Activated T-cell treated with anti-CD3 and anti-CD28 coated beads, Interleukin-2, amount 50 U/mL, for 72 hours (primary cell): ENCODE results near the gene WDR82. TPM values are rescaled to one million over a fixed set of nuclear protein-coding genes. Genes with fewer than 3 reads are reported as not detected.
A peak's percentile ranks its signal among the peaks of the same experiment; 100 is the strongest.
"Not testable (repeated sequence)": the region's sequence is repeated elsewhere in the genome, so short reads cannot be mapped to it uniquely, and the experiment has no call there.

Experiments
- ATAC-seq, 2 donors: fragments of 150-1000 bp; cut with Tn5 transposase; replicated peaks in 1 of 2; 2 replicates each; pipeline ENCODE4 v1.10.0; 2021; ENCODE audit warnings: moderate library complexity in 2 of 2, mild to moderate bottlenecking in 1 of 2
- DNase-seq, 2 donors: peaks; one replicate each; pipeline ENCODE4 v3.0.0; 2021 to 2022; ENCODE audit warnings: mixed read lengths in 1 of 2
- H3K27ac Mint-ChIP-seq: one replicate; pipeline ENCODE4 v1.8.0; 2022; ENCODE audit warnings: mild to moderate bottlenecking, moderate library complexity, mixed read lengths
- H3K27me3 Mint-ChIP-seq: one replicate; pipeline ENCODE4 v1.8.0; 2022; ENCODE audit warnings: low read depth, mixed read lengths
- H3K36me3 Mint-ChIP-seq, 2 donors: one replicate each; pipeline ENCODE4 v1.8.0; 2022; ENCODE audit warnings: mixed read lengths in 2 of 2, mild to moderate bottlenecking in 1 of 2; ENCODE audit not compliant: insufficient read depth in 2 of 2
- H3K4me1 Mint-ChIP-seq: one replicate; pipeline ENCODE4 v1.8.0; 2022; ENCODE audit warnings: low read depth, mixed read lengths
- H3K4me3 Mint-ChIP-seq, 2 donors: one replicate each; pipeline ENCODE4 v1.8.0; 2022; ENCODE audit warnings: mild to moderate bottlenecking in 2 of 2, mixed read lengths in 2 of 2, moderate library complexity in 2 of 2
- H3K9me3 Mint-ChIP-seq, 2 donors: one replicate each; pipeline ENCODE4 v1.8.0; 2022; ENCODE audit warnings: mixed read lengths in 2 of 2
- total RNA-seq, 2 donors: library from RNA; stranded (reverse); gene quantifications; one replicate each; pipeline ENCODE4 v1.2.3, GENCODE V29; 2022

Gene WDR82
- total RNA-seq, 2 donors from 2014 or later = 113 to 120 TPM

DNA sequence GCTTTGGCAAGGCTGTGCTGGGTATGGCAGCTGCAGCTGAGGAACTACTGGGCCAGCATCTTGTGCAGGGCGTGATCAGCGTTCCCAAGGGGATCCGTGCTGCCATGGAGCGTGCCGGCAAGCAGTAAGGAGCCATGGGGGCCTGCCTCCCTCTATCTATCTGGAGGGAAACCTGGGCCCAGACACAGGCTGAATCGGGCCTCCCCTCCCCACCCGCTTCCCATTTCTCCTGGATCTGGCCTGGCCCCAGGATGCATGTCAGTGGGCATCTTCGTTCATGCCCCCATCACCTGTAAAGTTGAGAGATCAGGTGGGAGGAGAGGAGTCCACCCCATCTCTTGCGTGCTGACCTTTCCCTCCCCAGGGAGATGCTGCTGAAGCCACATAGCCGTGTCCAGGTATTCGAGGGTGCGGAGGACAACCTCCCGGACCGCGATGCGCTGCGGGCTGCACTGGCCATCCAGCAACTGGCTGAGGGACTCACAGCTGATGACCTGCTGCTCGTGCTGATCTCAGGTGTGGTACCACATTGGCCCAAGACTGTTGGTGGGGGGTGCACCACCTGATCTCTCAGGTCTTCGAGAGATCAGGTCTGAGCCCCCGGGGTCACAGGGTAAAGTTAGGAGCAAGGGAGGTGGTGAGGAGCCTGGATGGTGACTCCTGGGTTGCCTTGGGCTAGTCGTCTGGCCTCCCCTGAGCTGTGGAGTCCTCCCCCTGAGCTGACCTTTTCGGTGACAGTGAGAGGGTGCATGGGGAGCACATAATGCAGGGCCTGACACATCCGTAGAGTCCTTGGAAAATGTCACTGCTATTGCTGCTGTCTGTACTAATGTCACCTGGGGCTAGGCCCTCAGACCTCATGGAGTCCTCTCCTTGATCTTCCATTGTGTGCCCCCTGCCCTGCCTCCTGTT is 12.4 kb upstream of the WDR82 start:
- peaks cover 31% of the 10 kb centered on the region for H3K4me1 Mint-ChIP-seq
- H3K4me3 Mint-ChIP-seq = no peak overlapping the region
- H3K36me3 Mint-ChIP-seq = peaks cover 4 to 6% of the 10 kb centered on the region in 2 donors
- H3K27me3 Mint-ChIP-seq = no peaks in the 10 kb centered on the region
- DNase-seq = no peak
- H3K27ac Mint-ChIP-seq = no peak overlapping the region
- no peak for ATAC-seq
- no peaks in the 10 kb centered on the region for H3K9me3 Mint-ChIP-seq

DNA sequence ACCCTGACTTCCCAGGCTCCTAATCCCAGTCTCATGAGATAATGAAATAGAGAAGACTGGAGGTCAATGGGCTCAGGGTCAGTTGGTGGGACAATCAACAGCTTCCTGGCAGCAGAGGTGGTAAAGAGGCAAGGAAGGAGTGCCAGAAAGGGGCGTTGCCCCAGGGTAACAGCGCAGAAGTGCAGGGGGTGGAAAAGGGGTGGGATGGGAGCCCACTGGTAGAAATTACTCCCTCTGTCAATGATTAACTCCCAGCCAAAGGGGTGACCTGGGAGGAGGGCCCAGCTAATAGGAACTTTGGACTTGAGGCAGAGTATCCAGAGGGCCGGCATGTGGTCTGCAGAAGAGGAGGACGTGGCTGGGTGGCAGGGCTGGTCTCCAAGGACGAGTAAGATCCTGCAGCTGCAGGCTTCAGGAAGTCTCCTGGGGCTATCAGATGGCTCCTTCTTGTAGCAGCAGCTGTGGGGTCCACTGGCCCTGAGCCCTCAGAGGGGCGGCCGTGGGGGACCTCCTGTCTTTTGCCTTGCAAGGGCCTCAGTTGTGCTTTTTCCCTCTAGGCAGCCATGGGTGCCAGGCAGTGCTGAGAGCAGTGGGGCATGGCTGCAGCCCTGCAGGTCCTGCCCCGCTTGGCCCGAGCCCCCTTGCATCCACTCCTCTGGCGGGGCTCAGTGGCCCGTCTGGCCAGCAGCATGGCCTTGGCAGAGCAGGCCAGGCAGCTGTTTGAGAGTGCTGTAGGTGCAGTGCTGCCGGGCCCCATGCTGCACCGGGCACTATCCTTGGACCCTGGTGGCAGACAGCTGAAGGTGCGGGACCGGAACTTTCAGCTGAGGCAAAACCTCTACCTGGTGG is 11.5 kb upstream of the WDR82 start:
- DNase-seq = no peak
- Mint-ChIP-seq H3K27ac (no peak overlapping the region), H3K27me3 (no peaks in the 10 kb centered on the region), H3K36me3 (peaks cover 4 to 6% of the 10 kb centered on the region in 2 donors), H3K4me3 (no peak overlapping the region), H3K9me3 (no peaks in the 10 kb centered on the region), H3K4me1 (peaks cover 33% of the 10 kb centered on the region)
- ATAC-seq = no peak

DNA sequence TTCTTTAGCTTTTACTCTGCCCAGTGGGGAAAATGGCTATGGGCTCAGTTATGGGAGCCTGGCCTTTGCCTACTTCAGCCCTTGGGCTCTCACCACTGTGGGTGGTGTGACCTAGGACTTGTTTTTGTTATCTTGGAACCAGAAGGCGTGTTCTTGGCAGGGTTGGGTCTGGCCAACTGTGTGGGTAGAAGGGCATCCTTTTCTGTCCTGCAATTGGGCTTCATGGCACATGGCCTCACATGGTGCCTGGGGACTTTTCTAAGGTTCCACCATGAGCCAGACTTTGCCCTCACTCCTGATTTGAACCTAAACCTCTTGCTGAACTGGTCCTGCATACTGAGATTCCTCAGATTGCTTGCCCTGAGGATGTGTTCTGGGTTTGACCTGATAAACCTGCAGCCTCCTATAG is 10.9 kb upstream of the WDR82 start:
- Mint-ChIP-seq H3K9me3 (no peaks in the 10 kb centered on the region), H3K36me3 (peaks cover 4 to 6% of the 10 kb centered on the region in 2 donors), H3K27me3 (no peaks in the 10 kb centered on the region), H3K27ac (no peak overlapping the region), H3K4me1 (peaks cover 33% of the 10 kb centered on the region), H3K4me3 (peak overlapping the region in 1 of 2 donors; percentile 92)
- DNase-seq = no peak
- no peak for ATAC-seq

DNA sequence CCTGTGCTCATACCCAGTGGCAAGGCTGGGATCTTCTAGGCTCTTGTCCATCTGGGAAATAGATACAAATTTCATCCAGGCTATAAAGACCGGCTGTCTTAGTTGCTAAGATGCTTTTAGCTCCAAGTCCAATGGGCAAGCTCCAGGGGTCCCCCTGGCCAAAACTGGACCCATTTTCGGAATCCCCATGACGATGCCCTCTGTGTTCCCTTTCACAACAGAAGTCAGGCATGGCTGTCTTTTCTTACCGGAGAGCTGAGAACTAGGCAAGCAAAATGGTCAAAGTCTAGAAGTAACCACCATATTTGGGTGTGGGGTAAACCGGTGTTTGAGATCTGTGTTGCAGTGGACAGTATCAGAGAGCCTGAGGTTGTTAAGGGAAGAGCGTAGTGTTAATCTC is 10.2 kb upstream of the WDR82 start:
- peaks cover 33% of the 10 kb centered on the region for H3K4me1 Mint-ChIP-seq
- H3K4me3 Mint-ChIP-seq = peak overlapping the region; percentile 92 to 94
- ATAC-seq (no peak), DNase-seq (no peak)
- H3K27ac Mint-ChIP-seq = peak overlapping the region; percentile 100
- H3K27me3 Mint-ChIP-seq = no peaks in the 10 kb centered on the region
- H3K36me3 Mint-ChIP-seq = peaks cover 4 to 6% of the 10 kb centered on the region in 2 donors
- H3K9me3 Mint-ChIP-seq = no peaks in the 10 kb centered on the region

DNA sequence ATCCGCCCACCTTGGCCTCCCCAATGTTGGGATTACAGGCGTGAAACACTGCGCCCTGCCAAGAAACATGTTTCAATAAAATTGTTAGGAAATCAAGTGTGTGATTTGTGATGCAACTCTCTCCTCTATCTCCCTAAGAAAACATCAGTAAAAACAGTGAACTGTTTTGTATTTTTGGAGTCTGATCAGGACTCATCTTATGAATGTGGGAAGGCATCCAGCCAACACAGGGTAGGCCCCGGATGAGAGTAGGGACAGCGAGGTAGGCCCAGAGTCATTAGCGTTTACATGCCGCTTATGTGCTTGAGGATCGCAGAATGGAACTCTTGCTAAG is 8.3 kb upstream of the WDR82 start:
- no peaks in the 10 kb centered on the region for H3K9me3 Mint-ChIP-seq
- no peak for DNase-seq
- H3K27ac Mint-ChIP-seq = peak overlapping the region; percentile 100
- no peak for ATAC-seq
- peak overlapping the region; percentile 92 to 94 for H3K4me3 Mint-ChIP-seq
- H3K27me3 Mint-ChIP-seq = no peaks in the 10 kb centered on the region
- peaks cover 6 to 7% of the 10 kb centered on the region in 2 donors for H3K36me3 Mint-ChIP-seq
- H3K4me1 Mint-ChIP-seq = peaks cover 52% of the 10 kb centered on the region

DNA sequence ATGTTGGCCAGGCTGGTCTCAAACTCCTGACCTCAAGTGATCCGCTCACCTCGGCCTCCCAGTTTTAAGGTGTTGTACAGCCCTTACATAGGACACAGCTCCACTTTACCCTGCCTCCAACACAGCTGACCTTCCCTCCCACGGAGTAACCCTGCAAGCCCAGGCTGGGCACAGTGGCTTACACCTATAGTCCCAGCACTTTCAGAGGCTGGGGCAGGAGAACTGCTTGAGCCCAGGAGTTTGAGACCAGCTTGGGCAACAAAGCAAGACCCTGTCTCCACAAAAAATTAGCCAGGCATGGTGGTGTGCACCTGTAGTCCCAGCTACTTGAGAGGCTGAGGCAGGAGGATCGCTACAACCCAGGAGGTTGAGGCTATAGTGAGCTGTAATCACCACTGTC is 5.6 kb upstream of the WDR82 start:
- not testable (repeated sequence) for ATAC-seq, H3K9me3 Mint-ChIP-seq, H3K27me3 Mint-ChIP-seq, H3K36me3 Mint-ChIP-seq, DNase-seq, H3K4me3 Mint-ChIP-seq
- Mint-ChIP-seq H3K4me1 (peaks cover 67% of the 10 kb centered on the region), H3K27ac (peak overlapping the region; percentile 89)

DNA sequence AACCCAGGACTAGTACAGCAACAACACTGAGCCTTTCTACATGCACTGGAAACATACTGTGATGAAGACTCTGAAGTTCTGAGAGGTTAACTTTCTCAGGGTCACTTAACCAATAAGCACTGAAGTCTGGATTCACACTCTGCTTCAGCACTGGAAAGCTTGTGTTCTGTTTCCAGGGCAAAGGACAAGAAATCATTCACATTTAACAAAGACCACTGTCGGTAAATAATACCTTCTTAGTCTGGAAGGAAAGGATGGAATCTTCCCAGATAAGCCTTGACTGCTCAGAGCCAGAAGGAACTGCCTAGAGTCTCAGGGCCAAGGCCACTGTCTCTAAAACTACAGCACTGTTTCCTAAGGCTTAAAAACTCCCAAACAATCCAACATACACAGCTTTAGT is 4.9 kb upstream of the WDR82 start:
- no peaks in the 10 kb centered on the region for H3K9me3 Mint-ChIP-seq
- ATAC-seq = no peak
- DNase-seq = no peak
- peak overlapping the region in 1 of 2 donors; percentile 52 for H3K4me3 Mint-ChIP-seq
- H3K27me3 Mint-ChIP-seq = no peaks in the 10 kb centered on the region
- peaks cover 6 to 7% of the 10 kb centered on the region in 2 donors for H3K36me3 Mint-ChIP-seq
- peak overlapping the region; percentile 81 for H3K27ac Mint-ChIP-seq
- H3K4me1 Mint-ChIP-seq = peaks cover 65% of the 10 kb centered on the region

DNA sequence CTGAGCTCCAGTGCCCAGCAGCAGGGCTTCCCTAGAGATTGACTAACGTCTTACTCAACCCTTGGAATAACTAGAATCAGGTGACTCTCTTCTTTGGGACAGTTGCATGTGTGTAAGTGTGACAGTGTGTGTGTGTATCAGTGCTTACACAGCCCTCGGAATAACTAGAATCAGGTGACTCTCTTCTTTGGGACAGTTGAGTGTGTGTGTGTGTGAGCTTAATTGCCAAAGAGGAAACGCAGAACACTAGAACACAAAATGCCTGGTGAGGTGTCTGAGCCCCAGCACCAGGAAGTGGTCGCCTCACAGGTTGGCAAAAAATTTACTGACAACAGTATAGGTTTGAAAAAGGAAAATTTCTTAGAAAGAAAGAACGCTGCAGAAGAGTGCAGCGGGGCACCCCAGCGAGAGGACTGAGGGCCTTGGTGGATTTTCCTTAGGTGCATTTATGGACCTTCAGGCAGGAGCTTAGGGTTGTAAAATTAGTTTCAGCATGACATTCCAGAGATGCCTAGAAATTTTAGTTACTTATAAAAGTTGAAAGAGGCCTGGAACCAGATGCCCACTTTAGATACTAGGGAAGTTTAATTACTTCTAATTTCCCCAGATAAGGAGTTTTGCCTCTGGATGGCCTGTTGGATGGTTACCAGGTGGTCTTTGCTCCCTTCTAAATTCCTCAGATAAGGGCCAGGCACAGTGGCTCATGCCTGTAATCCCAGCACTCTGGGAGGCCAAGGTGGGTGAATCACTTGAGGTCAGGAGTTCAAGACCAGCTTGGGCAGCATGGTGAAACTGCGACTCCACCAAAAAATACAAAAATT is 3.7 kb upstream of the WDR82 start:
- peak overlapping the region; percentile 54 to 70 for H3K4me3 Mint-ChIP-seq
- peaks cover 65% of the 10 kb centered on the region for H3K4me1 Mint-ChIP-seq
- peak overlapping the region; percentile 81 for H3K27ac Mint-ChIP-seq
- no peaks in the 10 kb centered on the region for H3K9me3 Mint-ChIP-seq
- no peaks in the 10 kb centered on the region for H3K27me3 Mint-ChIP-seq
- DNase-seq (peak; percentile 37 to 41), ATAC-seq (no peak)
- H3K36me3 Mint-ChIP-seq = peaks cover 9 to 13% of the 10 kb centered on the region in 2 donors

DNA sequence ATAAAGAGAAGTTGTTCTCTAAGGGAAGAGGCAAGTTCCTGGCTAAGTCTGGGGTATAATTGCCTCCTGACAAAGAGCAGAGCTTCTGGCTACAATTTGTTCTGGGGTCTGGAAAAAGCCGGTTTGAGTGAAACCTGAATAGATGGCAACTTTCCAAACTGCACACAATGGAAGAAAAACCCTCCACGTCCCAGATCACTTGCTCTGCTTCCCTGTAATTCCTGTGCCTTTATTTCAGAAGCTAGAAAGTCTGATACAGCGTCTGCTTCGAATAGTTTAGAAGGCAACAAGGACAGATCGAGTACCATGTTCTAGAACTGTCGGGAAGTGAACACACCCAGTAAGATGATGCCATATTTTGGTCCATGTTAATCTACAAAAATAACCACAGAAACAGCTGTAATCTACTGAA is 1.6 kb upstream of the WDR82 start:
- Mint-ChIP-seq H3K4me1 (peaks cover 65% of the 10 kb centered on the region), H3K4me3 (peak overlapping the region; percentile 84 to 94), H3K36me3 (peaks cover 14 to 28% of the 10 kb centered on the region in 2 donors), H3K27me3 (no peaks in the 10 kb centered on the region), H3K27ac (peak overlapping the region; percentile 97), H3K9me3 (no peaks in the 10 kb centered on the region)
- ATAC-seq = no peak
- DNase-seq = no peak

DNA sequence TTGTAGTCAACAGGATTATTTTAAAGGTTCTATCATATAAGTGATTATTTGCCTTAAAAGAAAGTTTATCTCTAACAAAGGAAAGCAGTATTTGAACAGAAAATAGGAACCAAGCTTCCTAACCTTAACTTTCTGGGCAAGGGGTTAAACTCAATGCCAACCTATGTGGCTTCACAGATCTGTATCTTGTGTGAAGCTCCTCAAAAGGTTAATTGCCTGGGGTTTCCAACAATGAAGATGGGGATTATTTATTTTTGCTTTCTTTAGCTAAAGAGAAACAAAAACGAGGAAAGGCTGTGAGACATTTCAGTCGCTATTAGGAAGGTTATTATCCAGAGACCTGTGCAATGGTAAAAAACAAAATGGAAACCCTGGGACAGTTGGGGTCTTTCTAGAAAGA is 1.1 kb upstream of the WDR82 start:
- H3K4me1 Mint-ChIP-seq = peaks cover 70% of the 10 kb centered on the region

DNA sequence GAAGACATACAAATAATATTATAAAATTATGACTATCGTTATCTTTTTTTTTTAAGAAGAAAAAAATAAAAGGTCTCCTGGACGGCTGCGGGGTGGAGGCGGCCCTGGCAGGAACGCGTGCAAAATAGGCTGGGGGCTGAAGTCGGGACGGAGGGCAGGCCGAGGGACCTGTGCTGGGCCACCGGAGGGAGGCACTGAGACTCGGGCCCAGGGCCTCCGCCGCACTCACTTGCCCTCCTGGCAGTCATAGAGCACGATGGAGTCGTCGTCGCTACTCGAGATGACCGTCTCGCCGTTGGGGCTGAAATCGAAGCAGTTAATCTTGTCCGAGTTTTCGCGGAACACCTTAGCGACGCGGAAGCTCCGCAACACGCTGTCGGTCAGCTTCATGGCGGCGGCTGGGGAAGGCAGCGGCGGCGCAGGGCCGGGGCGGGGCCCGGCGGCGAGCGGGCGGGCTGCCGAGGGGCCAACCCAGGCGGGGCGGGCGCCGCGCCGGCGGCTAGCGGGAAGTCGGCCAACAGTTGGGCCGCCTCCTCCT is 408 bp downstream of the WDR82 start:
- DNase-seq (peak; percentile 81), ATAC-seq (peak; percentile 66 to 69)
- Mint-ChIP-seq H3K4me1 (peaks cover 80% of the 10 kb centered on the region), H3K4me3 (peak overlapping the region; percentile 93 to 94), H3K9me3 (no peaks in the 10 kb centered on the region), H3K36me3 (peaks cover 17 to 44% of the 10 kb centered on the region in 2 donors), H3K27me3 (no peaks in the 10 kb centered on the region), H3K27ac (peak overlapping the region; percentile 97)

More for the DNA sequence above, 1.1 kb upstream of the WDR82 start:
- Mint-ChIP-seq H3K36me3 (peaks cover 14 to 31% of the 10 kb centered on the region in 2 donors), H3K4me3 (peak overlapping the region; percentile 84 to 94), H3K27ac (peak overlapping the region; percentile 97), H3K9me3 (no peaks in the 10 kb centered on the region), H3K27me3 (no peaks in the 10 kb centered on the region)
- no peak for DNase-seq
- ATAC-seq = no peak
